Measurements from ENCODE around the gene PTPRCAP. TPM values are rescaled to one million over a fixed set of nuclear protein-coding genes. Genes with fewer than 3 reads are reported as not detected.

Gene PTPRCAP
- total RNA-seq, 1 donor from 2014 or later, result 1.2 TPM

DNA sequence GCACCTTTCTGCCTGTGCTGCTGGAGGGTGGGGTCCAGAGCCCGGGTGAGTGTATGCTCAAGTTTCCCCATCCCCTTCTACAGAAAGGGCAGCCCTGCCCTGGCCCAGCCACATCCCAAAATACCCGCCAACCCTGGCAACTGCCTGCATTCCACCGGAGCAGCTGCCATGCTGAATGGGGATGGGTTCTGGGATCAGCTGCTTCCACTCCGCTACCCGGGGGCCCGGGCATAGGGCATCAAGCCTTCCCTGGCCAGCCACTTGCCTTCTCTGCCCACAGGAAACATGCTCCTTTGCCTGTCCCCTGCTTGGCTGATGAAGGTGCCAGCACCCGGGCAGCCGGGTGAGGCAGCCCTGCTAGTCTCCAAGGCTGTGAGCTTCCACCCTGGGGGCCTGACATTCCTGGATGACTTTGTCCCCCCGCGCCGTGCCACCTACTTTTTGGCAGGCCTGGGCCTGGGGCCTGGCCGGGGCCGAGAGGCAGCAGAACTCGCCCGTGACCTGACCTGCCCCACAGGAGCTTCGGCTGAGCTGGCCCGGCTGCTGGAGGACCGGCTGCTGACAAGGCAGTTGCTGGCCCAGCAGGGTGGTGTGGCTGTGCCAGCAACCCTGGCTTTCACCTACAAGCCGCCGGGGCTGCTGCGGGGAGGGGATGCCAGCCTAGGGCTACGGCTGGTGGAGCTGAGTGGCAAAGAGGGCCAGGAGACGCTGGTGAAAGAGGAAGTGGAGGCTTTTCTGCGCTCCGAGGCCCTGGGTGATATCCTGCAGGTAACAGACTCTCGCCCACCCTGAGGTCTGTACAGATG lies 18.8 kb downstream of the PTPRCAP start:
- TF ChIP-seq, protein P1, sequence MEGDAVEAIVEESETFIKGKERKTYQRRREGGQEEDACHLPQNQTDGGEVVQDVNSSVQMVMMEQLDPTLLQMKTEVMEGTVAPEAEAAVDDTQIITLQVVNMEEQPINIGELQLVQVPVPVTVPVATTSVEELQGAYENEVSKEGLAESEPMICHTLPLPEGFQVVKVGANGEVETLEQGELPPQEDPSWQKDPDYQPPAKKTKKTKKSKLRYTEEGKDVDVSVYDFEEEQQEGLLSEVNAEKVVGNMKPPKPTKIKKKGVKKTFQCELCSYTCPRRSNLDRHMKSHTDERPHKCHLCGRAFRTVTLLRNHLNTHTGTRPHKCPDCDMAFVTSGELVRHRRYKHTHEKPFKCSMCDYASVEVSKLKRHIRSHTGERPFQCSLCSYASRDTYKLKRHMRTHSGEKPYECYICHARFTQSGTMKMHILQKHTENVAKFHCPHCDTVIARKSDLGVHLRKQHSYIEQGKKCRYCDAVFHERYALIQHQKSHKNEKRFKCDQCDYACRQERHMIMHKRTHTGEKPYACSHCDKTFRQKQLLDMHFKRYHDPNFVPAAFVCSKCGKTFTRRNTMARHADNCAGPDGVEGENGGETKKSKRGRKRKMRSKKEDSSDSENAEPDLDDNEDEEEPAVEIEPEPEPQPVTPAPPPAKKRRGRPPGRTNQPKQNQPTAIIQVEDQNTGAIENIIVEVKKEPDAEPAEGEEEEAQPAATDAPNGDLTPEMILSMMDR (IDR thresholded peaks at IDR 0.05), result no peak
- no peaks in the 10 kb centered on the region for H3K36me3 Mint-ChIP-seq (ENCODE audit: unreplicated experiment)
- no peak for DNase-seq (ENCODE audit: extremely low spot score, unreplicated experiment)
- peaks cover 21% of the 10 kb centered on the region for H3K4me1 Mint-ChIP-seq (ENCODE audit: unreplicated experiment)
- H3K27me3 Mint-ChIP-seq (ENCODE audit: unreplicated experiment), result no peaks in the 10 kb centered on the region
- H3K9me3 Mint-ChIP-seq (ENCODE audit: unreplicated experiment), result no peaks in the 10 kb centered on the region
- no peak overlapping the region for H3K27ac Mint-ChIP-seq (ENCODE audit: unreplicated experiment)
- no peak overlapping the region for H3K4me3 Mint-ChIP-seq (ENCODE audit: unreplicated experiment)

DNA sequence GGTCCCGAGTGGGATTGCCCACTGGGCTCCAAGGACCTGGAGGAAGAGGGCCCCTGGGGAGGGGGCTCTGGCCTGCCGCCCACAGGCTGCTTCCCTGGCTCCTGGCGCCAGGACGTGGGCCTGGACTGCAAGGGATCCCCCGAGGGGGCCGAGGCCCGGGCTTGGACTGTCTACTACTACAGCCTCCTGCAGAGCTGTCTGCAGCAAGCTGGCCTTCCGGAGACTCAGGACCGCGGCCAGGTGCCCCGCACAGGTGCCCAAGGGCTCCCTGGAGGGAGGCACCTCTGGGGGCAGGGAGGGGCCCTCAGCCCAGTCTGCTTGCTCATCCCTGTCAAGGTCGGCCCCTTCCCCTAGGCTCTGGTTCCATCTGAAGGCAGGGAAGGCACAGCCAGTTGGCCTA lies 20.1 kb downstream of the PTPRCAP start:
- TF ChIP-seq, protein P1 (IDR thresholded peaks at IDR 0.05), result no peak
- no peak for DNase-seq (ENCODE audit: extremely low spot score, unreplicated experiment)
- no peaks in the 10 kb centered on the region for H3K27me3 Mint-ChIP-seq (ENCODE audit: unreplicated experiment)
- H3K27ac Mint-ChIP-seq (ENCODE audit: unreplicated experiment), result no peak overlapping the region
- H3K4me1 Mint-ChIP-seq (ENCODE audit: unreplicated experiment), result peaks cover 21% of the 10 kb centered on the region
- H3K9me3 Mint-ChIP-seq (ENCODE audit: unreplicated experiment), result no peaks in the 10 kb centered on the region
- H3K36me3 Mint-ChIP-seq (ENCODE audit: unreplicated experiment), result no peaks in the 10 kb centered on the region
- no peak overlapping the region for H3K4me3 Mint-ChIP-seq (ENCODE audit: unreplicated experiment)

DNA sequence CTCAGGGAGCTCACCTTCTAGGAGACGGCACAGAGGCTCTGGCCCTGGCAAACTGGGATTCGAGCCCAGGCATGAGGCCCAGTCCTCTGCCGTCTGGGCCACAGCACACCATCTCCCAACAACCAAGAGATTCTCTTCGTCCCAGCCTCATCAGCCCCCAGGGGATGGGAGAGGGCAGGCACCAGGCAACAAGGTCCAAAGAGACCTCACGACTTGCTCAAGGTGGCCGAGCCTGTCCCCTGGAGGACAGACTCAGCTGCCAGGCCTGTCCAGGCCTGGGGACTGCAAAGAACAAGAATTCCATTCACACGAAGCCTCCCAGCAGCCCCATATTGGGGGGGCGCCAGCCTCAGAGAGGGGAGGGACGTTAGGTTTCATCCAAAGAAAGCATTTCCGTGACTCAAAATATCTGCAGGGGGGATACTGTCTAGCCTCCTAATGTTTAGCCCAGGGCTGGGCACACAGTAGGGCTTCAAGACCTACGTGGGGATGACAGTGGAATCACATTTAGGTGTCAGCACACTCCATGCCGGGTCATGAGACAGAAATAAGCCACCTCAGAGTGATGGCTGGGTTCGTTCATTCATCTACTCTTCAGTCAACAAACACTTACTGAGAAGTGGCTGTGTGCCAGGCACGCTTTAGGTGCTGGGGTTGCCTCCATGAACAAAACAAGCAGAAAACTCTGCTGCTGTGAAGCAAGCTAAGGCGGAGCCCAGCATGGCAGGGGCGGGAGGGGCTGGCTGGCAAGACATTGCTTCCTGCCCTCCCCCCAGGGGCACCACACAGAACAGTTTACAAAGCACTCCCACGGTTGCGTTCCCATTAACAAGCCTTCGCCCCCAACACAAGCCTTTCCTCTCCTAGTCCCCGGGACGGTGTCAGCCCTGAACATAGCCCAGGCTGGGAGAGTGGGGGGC lies 20.8 kb downstream of the PTPRCAP start:
- Mint-ChIP-seq H3K4me1 (ENCODE audit: unreplicated experiment) (peaks cover 21% of the 10 kb centered on the region), H3K36me3 (ENCODE audit: unreplicated experiment) (no peaks in the 10 kb centered on the region), H3K4me3 (ENCODE audit: unreplicated experiment) (peak overlapping the region; percentile 48), H3K27me3 (ENCODE audit: unreplicated experiment) (no peaks in the 10 kb centered on the region), H3K9me3 (ENCODE audit: unreplicated experiment) (no peaks in the 10 kb centered on the region), H3K27ac (ENCODE audit: unreplicated experiment) (peak overlapping the region; percentile 10)
- DNase-seq (ENCODE audit: extremely low spot score, unreplicated experiment), result no peak
- TF ChIP-seq, protein P1 (IDR thresholded peaks at IDR 0.05), result no peak

DNA sequence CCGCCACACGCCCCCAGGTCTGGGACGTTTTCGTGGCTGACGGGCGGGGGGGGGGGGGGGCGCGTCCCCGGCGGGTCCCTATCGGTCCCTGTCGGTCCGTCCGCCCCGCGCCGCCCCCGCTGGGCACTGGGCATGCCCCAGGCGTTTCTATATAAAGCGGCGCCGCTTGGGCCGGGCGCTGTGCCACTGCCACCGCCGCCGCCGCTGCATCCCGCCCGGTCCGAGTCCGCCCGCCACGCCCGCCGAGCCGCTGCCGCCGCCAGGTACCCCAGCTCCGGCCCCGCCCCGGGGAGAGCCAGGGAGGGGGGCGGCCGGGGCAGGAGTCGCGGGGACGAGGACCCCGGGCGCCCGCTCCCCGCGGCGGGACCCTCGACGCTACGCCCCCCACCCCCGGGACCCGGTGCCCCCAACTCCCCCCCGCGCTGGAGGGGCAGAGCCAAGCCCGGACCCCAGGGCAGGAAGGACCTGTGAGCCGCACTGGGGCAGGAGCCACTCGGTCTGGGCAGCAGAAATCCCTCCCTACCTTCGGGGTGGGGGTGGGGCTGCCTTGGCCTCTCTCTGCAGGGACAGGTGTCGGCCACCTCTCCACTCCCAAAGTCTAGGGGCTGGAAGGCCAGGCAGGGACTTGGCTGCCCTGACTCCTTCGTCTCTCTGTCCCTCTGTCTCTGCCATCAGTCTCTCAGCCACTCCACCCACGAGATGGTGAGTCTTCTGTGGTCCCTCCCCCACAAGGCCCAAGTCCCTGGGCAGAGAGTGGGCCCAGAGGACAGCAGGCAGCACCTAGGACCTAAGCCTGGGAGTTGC lies 21.8 kb downstream of the PTPRCAP start, which contains the start of gene CARNS1:
CARNS1 (plus strand) TSS at position 178 of the 804 bp plus-strand sequence; CDS start at position 700, 522 bp downstream.
- TF ChIP-seq, protein P1 (IDR thresholded peaks at IDR 0.05), result no peak
- H3K4me1 Mint-ChIP-seq (ENCODE audit: unreplicated experiment), result peaks cover 18% of the 10 kb centered on the region
- no peaks in the 10 kb centered on the region for H3K27me3 Mint-ChIP-seq (ENCODE audit: unreplicated experiment)
- H3K36me3 Mint-ChIP-seq (ENCODE audit: unreplicated experiment), result no peaks in the 10 kb centered on the region
- H3K4me3 Mint-ChIP-seq (ENCODE audit: unreplicated experiment), result no peak within 1 kb of the TSS
- H3K27ac Mint-ChIP-seq (ENCODE audit: unreplicated experiment), result no peak within 1 kb of the TSS
- no peaks in the 10 kb centered on the region for H3K9me3 Mint-ChIP-seq (ENCODE audit: unreplicated experiment)
- no peak for DNase-seq (ENCODE audit: extremely low spot score, unreplicated experiment)

Measured in osteocyte (in vitro differentiated cells).